HG02798 (cell line): ENCODE results near the gene ARX.
A peak's percentile ranks its signal among the peaks of the same experiment; 100 is the strongest.

ENCODE experiments used
- ATAC-seq: cut with Tn5 transposase; IDR thresholded peaks from one replicate; pipeline ENCODE4 v1.9.1; 2021; ENCODE audit warnings: mild to moderate bottlenecking; ENCODE audit not compliant: unreplicated experiment, poor library complexity

The ARX gene

GRCh38 chrX:25015486-25016360 lies at the start of gene ARX:
ARX (minus strand) TSS chrX:25015965; CDS start chrX:25015737, 228 bp downstream.
- ATAC-seq = peak; percentile 70

GRCh38 chrX:25059273-25059672 lies 43.5 kb upstream of the ARX start:
- ATAC-seq = no peak

GRCh38 chrX:25052798-25053534 lies 37.2 kb upstream of the ARX start:
- no peak for ATAC-seq

GRCh38 chrX:25049971-25050370 lies 34.2 kb upstream of the ARX start:
- ATAC-seq = no peak

GRCh38 chrX:25049357-25049756 lies 33.6 kb upstream of the ARX start:
- ATAC-seq = no peak

- no peak for ATAC-seq
Observed at GRCh38 chrX:25048178-25048577, 32.4 kb upstream of the ARX start.

GRCh38 chrX:25043192-25043591 lies 27.4 kb upstream of the ARX start:
- no peak for ATAC-seq

GRCh38 chrX:25039036-25039435 lies 23.3 kb upstream of the ARX start:
- no peak for ATAC-seq

GRCh38 chrX:25034889-25035288 lies 19.1 kb upstream of the ARX start:
- no peak for ATAC-seq

- ATAC-seq = no peak
Observed at GRCh38 chrX:25029288-25029825, 13.6 kb upstream of the ARX start.

- ATAC-seq = no peak
Observed at GRCh38 chrX:25028726-25029125, 13.0 kb upstream of the ARX start.

GRCh38 chrX:25026576-25026975 lies 10.8 kb upstream of the ARX start:
- ATAC-seq = no peak

GRCh38 chrX:25025615-25026014 lies 9.8 kb upstream of the ARX start:
- no peak for ATAC-seq

- ATAC-seq = no peak
Observed at GRCh38 chrX:25023908-25024307, 8.1 kb upstream of the ARX start.

- no peak for ATAC-seq
Observed at GRCh38 chrX:25022499-25023325, 6.9 kb upstream of the ARX start.

- ATAC-seq = peak; percentile 81
Observed at GRCh38 chrX:25020905-25021449, 5.2 kb upstream of the ARX start.

GRCh38 chrX:25020391-25020904 lies 4.7 kb upstream of the ARX start:
- ATAC-seq = peak; percentile 25

GRCh38 chrX:25019707-25020390 lies 4.1 kb upstream of the ARX start:
- no peak for ATAC-seq

GRCh38 chrX:25018682-25019081 lies 2.9 kb upstream of the ARX start:
- no peak for ATAC-seq
